CD4-positive, alpha-beta T cell treated with Interleukin-15 for 4 hours (primary cell): Measurements from ENCODE around the gene SPG7.
A peak's percentile ranks its signal among the peaks of the same experiment; 100 is the strongest.
"Not testable (repeated sequence)": the region's sequence is repeated elsewhere in the genome, so short reads cannot be mapped to it uniquely, and the experiment has no call there.

Experiments used
- DNase-seq: peaks from one replicate; pipeline ENCODE4 v3.0.0-alpha.2; 2020; ENCODE audit warnings: low spot score

SPG7 gene

GRCh38 chr16:89564476-89565255 is 56.5 kb downstream of the SPG7 start:
- no peak for DNase-seq

DNA sequence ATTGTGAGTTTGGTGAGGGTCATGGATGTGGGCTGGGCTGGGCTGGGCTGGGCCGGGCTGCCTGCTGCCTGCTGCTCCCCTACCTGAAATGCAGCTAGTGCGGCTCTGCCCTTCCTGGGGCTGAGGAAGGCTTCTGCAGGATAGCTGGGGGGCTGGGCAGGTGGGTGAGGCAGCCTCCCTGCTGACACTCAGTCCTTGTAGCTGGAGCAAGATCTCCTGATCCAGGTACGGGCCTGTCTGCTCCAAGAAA is 57.0 kb downstream of the SPG7 start:
- no peak for DNase-seq

DNA sequence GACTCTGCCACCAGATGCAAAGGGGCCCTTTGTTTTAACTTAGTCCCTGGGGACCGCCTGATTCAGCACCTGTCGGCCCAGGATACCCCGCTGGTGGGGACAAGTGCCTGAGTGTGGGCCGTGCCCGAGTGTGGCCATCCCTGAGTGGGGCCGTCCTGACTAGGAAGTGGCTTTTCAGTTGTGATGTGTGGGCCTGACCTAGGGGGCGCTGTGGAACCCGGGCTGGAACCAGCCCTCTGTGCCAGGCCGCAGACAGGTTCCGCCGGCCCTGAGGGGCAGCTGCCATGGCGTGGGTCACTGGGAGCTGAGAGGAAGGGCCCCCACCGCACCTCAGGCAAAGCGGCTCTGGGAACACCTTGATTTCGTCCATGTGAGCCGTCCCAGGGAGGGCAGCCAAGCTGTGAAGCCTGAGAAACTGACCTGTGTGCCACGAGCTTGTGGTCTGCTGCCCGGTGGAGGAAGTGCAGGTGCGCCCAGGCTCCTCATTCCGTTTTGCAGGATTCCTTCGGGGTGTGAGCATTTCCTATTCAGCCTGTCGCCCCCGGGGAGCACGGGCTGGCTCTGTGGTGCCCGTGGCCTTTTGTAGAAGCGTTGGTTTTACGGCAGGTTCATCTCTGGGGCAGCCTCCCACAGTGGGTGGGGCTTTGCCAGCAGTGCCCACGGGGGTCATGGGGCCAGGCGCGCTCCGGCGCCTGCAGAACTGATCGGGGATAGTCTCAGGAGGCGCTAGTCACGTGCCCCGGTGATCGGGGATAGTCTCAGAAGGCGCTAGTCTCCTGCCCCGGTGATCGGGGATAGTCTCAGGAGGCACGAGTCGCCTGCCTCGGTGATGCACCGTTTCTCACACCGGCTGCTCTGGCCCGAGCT is 57.5 kb downstream of the SPG7 start:
- DNase-seq, result peak; percentile 42

DNA sequence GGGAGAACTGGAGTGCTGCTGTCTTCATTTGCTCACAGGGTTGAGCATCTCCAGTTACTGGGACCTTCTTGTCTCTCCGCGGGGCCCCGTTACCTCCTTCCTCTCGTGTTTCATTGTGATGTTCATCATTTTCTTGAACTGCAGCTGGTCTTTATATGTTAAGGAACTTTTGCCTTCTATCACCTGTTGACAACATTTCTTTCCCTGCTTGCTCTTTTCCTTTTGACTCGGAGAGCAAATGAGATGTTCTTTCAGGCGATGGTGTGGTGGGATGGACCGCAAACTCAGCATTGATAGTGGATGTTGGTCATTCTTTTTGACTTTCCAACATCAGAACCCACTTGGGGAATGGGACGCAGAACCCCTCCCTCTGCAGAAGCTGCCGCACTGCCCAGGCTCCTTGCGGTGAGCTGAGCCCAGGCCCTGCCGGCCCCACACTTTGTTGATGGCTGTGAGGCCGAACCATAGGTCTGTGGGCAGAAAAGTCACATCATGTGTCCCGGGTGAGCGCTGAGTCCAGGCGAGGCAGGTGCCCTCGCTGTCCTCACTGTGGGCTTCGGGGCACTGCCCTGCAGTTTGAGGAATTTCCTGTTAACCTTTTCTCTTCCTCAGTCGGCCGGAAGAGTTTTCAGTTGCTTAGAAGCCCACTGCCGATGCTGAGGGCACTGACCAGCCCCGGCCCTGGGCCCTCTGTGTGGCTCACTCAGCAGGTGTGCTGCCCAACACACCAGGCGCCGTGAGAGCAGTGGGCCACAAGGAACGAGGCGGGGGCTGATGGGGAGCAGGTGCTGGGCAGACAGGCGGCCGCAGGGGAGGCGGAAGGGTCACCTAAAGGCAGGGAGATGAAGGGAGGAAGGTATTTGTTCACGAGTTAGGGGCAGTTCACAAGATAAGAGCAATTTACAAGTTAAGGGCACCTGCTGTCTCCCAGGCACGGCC is 59.7 kb downstream of the SPG7 start:
- no peak for DNase-seq

- DNase-seq, result no peak
Observed at GRCh38 chr16:89569506-89570341, 61.5 kb downstream of the SPG7 start.

- DNase-seq, result no peak
Observed at GRCh38 chr16:89570342-89570923, 62.2 kb downstream of the SPG7 start.

DNA sequence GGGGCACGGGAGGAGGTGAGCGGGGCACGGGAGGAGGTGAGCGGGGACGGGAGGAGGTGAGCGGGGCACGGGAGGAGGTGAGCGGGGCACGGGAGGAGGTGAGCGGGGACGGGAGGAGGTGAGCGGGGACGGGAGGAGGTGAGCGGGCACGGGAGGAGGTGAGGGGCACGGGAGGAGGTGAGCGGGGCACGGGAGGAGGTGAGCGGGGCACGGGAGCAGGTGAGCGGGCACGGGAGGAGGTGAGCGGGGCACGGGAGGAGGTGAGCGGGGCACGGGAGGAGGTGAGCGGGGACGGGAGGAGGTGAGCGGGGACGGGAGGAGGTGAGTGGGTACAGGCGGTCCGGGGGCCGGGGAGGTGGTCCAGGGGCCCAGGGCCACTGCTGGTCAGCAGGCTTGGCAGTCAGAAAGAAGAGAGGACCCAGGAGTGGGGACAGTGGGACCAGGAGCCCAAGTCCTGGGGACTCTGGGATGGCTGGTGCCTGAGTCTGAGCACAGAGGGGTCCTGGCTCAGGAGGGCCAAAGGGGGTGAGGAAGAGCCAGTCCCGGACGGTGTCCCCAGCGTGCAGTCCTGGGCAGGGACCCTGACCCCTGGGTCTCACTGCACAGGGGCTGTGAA is 62.9 kb downstream of the SPG7 start:
- not testable (repeated sequence) for DNase-seq

DNA sequence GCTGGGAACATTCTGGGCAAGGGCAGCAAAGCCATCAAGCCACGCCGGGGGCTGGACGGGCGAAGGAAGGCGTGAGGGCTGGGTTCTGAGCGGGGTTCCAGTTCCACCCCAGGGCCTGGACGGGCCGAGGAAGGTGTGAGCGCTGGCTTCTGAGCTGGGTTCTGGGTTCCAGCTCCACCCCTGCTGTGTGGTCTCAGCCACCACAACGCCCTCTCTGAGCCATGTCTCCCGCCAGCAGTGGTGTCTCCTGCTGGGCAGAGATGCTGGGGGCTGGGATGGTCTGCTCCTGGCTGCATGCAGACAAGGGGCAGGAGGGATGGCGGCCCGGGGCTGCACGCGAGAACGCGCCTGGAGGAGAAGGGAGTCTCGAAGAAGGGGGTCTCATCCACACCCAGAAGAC is 63.4 kb downstream of the SPG7 start:
- no peak for DNase-seq

DNA sequence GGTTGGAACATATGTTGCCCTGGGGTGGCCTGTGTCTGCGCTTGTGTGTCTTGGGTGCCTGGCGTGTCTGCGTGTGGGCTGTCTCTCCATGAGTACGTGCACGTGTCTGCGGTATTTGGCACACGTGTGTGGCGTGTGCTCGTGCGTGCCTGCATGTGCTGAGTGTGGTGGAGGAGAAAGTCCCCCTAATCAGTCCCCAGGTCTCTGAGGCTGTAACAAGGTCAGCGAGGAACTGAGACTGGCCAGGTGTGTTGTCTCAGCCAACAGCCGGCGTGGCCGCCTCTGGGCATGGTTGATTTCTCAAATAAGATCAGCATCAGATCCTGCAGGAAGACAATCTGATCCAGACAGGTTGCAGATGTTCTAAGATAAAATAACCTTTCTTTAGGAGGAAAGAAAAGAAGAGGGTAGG is 63.9 kb downstream of the SPG7 start:
- no peak for DNase-seq

DNA sequence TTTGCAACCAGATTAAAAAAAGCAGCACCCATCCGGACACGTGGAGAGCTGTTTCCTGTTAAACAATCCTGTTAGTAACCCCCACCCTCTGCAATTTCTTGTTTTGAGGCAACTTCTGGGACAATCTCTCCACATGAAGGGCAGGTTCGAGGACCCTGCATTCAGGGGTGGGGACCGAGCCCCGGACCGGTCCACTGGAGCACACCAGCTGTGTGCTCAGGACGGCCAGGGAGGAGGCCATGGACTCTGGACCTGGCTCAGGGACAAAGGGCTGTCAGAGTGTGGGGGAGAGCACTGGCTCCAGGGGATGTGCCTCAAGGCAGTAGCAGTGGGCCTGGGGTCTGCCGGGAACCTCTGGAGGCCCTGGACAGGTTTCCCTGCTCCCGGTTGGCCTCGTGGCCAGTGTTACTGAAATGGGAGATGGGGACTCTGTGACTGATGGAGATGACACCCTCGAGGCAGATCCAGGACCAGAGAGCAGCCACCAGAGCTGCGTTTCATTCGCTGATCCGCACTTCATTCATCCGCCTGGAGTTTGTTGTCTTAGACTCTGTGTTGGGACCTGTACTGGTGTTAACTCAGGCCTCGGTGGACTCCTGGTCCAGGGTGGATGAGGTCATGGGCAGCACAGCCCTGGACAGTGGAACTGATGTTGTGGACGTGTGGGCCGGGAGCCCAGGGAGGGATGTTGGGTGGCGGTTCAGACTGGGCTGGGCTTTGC is 64.4 kb downstream of the SPG7 start:
- no peak for DNase-seq

DNA sequence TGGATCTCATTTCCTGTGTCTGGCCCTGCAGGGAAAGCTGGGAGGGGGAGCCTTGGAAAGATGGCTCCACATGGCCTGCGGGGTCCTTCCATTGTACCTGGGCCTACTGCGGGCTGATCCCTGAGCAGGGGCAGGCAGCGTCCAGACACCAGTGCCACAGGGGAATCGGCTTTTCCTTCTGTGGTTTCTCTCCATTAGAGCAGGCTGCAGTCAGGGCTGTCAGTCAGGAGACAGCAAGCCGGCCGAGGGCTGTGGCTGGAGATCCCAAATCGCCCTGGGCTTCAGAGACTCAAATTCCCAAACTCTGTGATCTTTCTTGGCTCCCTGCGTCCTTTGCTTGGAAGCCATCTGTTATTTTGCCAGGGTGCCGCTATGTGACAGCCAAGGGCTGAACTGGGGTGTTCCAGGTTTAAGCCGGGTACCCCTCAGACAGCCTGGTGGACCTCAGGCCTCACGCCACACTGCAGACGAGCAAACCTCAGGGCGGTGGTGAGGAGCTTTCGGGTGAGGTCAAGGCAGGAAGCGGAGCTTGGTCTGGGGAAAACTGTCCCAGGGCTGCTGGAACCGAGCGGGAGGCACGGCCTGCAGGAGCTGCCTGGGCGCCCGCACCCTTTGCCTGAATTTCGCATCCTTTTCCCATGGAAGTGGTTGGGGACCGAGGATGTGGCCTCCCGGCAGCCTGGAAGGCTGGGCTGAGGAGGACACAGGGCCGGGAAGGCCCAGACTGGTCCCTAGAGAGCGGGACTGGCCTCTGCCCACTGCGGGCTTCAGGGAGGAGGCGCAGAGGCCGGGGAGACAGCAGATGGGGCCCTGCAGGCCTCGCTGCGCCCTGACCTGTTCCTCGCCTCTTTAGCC is 65.8 kb downstream of the SPG7 start:
- DNase-seq, result no peak

DNA sequence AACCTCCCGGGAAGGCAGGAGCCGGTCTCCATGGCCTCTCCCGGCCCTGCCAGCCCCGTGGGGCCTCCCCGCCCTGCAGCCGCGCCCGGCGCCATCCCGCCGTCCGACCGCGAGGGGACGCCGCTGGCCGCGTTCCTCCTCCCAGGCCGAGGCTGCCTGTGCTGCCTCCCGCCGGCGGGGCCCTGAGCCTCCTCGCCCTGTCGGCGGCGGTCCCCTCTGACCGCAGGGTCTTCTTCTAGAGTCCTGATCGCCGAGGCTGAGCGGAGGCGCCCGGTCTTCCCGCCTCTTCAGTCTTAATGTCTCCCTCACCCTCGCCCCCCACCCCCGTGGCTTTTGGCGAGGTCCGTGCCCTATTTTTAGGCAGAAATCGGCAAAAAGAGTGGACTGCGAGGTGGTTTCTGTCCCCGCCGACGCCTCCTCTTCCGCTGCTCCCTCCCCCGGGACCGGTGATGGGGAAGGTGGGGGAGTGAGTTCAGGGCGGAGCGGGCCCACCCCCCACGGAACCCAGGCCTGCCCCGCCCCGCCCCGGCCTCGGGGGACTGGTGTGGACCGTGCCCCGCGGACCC is 66.6 kb downstream of the SPG7 start:
- peak; percentile 43 for DNase-seq

- DNase-seq, result no peak
Observed at GRCh38 chr16:89575247-89576152, 67.3 kb downstream of the SPG7 start, which contains the start of gene CPNE7. CPNE7 (plus strand) TSS chr16:89575758; CDS start chr16:89575898, 140 bp downstream.

DNA sequence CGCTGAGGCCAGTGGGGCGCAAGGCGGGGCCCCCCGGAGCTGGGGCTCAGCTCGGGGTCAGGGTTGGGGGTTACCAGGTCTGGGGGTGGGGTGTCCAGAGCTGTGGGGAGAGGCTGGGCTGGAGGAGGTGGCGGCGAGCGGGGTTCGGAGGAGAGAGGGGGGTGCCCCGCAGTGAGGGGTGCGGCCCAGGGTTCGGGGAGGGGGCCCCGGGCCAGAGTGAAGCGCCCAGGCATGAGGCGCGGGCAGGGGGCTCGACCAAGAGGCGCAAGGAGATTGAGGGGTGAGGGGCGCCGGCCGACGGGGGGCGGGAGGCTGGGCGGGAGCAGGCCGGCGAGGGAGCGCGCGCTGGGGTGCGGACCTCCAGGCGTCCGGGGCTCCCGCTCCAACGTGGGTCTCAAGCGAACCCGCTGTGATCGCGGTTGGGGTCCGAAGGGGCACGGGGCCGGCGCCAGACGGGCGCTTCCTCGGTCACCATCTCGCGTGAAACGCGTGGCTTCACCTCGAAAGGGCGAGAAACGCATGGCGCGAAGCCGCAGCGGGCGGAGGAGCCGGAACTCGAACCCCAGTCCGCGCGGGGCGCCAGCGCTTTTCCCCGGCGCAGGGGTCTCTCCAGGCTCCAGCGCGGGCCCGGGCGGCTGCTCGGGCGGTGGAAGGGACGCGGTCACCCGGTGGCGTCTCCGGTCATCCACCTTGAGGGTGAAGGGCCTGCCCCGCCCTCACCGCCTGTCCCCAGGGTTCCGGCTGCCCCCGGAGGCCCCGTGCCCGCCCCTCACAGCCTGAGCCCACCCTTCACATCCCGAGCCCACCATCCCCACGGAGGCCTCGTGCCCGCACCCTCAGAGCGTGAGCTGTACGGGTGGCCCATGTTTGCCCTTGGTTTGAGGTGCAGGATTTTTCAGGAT is 68.2 kb downstream of the SPG7 start:
- no peak for DNase-seq

GRCh38 chr16:89577055-89577759 is 69.0 kb downstream of the SPG7 start:
- DNase-seq, result no peak

- no peak for DNase-seq
Observed at GRCh38 chr16:89579351-89579750, 71.1 kb downstream of the SPG7 start.
